Prostate gland (tissue), 2 donors: Measurements from ENCODE around the gene TTC34.

Experiments
- POLR2AphosphoS5 ChIP-seq: sonication (generic); formaldehyde crosslinking; IDR thresholded peaks from one replicate; pipeline ENCODE4 v1.6.1; 2017; ENCODE audit warnings: antibody characterized with exemption
- TF ChIP-seq, protein P1 (sequence below), 4 experiments: fragments of 200-600 bp in 2 of 4; fragments of 450-650 bp in 2 of 4; sonication (generic) in 2 of 4; IDR thresholded peaks; 1 replicate in 3 of 4; 2 replicates in 1 of 4; pipeline ENCODE4 v1.5.1; 2016 to 2019; ENCODE audit warnings: antibody characterized with exemption in 4 of 4, mild to moderate bottlenecking in 2 of 4, moderate library complexity in 2 of 4

- TF ChIP-seq, protein P1, sequence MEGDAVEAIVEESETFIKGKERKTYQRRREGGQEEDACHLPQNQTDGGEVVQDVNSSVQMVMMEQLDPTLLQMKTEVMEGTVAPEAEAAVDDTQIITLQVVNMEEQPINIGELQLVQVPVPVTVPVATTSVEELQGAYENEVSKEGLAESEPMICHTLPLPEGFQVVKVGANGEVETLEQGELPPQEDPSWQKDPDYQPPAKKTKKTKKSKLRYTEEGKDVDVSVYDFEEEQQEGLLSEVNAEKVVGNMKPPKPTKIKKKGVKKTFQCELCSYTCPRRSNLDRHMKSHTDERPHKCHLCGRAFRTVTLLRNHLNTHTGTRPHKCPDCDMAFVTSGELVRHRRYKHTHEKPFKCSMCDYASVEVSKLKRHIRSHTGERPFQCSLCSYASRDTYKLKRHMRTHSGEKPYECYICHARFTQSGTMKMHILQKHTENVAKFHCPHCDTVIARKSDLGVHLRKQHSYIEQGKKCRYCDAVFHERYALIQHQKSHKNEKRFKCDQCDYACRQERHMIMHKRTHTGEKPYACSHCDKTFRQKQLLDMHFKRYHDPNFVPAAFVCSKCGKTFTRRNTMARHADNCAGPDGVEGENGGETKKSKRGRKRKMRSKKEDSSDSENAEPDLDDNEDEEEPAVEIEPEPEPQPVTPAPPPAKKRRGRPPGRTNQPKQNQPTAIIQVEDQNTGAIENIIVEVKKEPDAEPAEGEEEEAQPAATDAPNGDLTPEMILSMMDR (IDR thresholded peaks at IDR 0.05), result no peak
- TF ChIP-seq POLR2AphosphoS5, result no peak
These were observed 24.1 kb upstream of the TTC34 start for GRCh38 chr1:2825487-2826189.
